Astrocyte (in vitro differentiated cells and primary cell): ENCODE data around the gene IFI27L1. TPM values are rescaled to one million over a fixed set of nuclear protein-coding genes. Genes with fewer than 3 reads are reported as not detected.

ENCODE experiments used
- DNase-seq: peaks from one replicate; pipeline ENCODE4 v3.0.0-alpha.2; 2010; ENCODE audit warnings: low read depth
- FAIRE-seq: peaks from 2 replicates; lab custom pipeline; 2011; peaks lifted over from hg19 to GRCh38; lab: Jason Lieb, UNC
- H2AFZ ChIP-seq: 2 replicates; pipeline ENCODE4 v1.6.0; 2012; ENCODE audit warnings: low read depth, low read length, inconsistent platforms
- H3K27ac ChIP-seq: 2 replicates; pipeline ENCODE4 v1.5.1; 2011; ENCODE audit warnings: low read depth, low read length, inconsistent platforms
- H3K27me3 ChIP-seq: 2 replicates; pipeline ENCODE4 v1.6.0; 2011; ENCODE audit warnings: low read length, inconsistent platforms; ENCODE audit not compliant: insufficient read depth
- H3K36me3 ChIP-seq: 2 replicates; pipeline ENCODE4 v1.5.1; 2011; ENCODE audit warnings: low read length, inconsistent platforms; ENCODE audit not compliant: insufficient read depth
- H3K4me1 ChIP-seq: 2 replicates; pipeline ENCODE4 v1.5.1; 2011; ENCODE audit warnings: low read length, inconsistent platforms; ENCODE audit not compliant: insufficient read depth
- H3K4me2 ChIP-seq: 2 replicates; pipeline ENCODE4 v1.6.0; 2012; ENCODE audit warnings: low read length, inconsistent platforms
- H3K4me3 ChIP-seq: 2 replicates; pipeline ENCODE4 v1.5.1; 2011; ENCODE audit warnings: low read depth, mild to moderate bottlenecking, low read length, inconsistent platforms; ENCODE audit not compliant: insufficient read depth
- H3K79me2 ChIP-seq: 2 replicates; pipeline ENCODE4 v1.6.0; 2012; ENCODE audit warnings: mild to moderate bottlenecking, low read length, inconsistent platforms; ENCODE audit not compliant: insufficient read depth
- H3K9ac ChIP-seq: 2 replicates; pipeline ENCODE4 v1.6.0; 2012; ENCODE audit warnings: mild to moderate bottlenecking, low read length, inconsistent platforms
- H3K9me3 ChIP-seq: 2 replicates; pipeline ENCODE4 v1.5.1; 2012; ENCODE audit warnings: low read depth, mild to moderate bottlenecking, low read length, inconsistent platforms; ENCODE audit not compliant: insufficient read depth
- H4K20me1 ChIP-seq: 2 replicates; pipeline ENCODE4 v1.6.0; 2012; ENCODE audit warnings: low read length, inconsistent platforms; ENCODE audit not compliant: insufficient read depth
- H3K27ac Mint-ChIP-seq: one replicate; pipeline ENCODE4 v1.8.0; 2021; ENCODE audit warnings: mild to moderate bottlenecking, mixed read lengths; ENCODE audit not compliant: unreplicated experiment
- H3K27me3 Mint-ChIP-seq: one replicate; pipeline ENCODE4 v1.8.0; 2021; ENCODE audit warnings: low read depth, mixed read lengths; ENCODE audit not compliant: unreplicated experiment
- H3K36me3 Mint-ChIP-seq: one replicate; pipeline ENCODE4 v1.8.0; 2021; ENCODE audit warnings: low read depth, mixed read lengths; ENCODE audit not compliant: unreplicated experiment
- H3K4me1 Mint-ChIP-seq: one replicate; pipeline ENCODE4 v1.8.0; 2021; ENCODE audit warnings: low read depth, mixed read lengths; ENCODE audit not compliant: unreplicated experiment
- H3K4me3 Mint-ChIP-seq: one replicate; pipeline ENCODE4 v1.8.0; 2021; ENCODE audit warnings: mild to moderate bottlenecking, moderate library complexity, mixed read lengths; ENCODE audit not compliant: unreplicated experiment
- H3K9me3 Mint-ChIP-seq: one replicate; pipeline ENCODE4 v1.8.0; 2021; ENCODE audit warnings: mild to moderate bottlenecking, mixed read lengths; ENCODE audit not compliant: unreplicated experiment
- CTCF ChIP-seq: IDR thresholded peaks from 2 replicates; pipeline ENCODE4 v1.5.1; 2011; ENCODE audit warnings: low read depth, mild to moderate bottlenecking, inconsistent platforms, low read length, moderate library complexity; ENCODE audit not compliant: insufficient read depth
- EZH2 ChIP-seq: IDR thresholded peaks from 2 replicates; pipeline ENCODE4 v1.6.1; 2012; ENCODE audit warnings: mild to moderate bottlenecking, low read length, inconsistent platforms; ENCODE audit not compliant: insufficient read depth
- total RNA-seq: library from RNA; stranded (reverse); gene quantifications from 2 replicates; pipeline ENCODE4 v1.2.1, GENCODE V29; 2021

IFI27L1 gene
- total RNA-seq, 1 donor from 2014 or later: 28.4 TPM

DNA sequence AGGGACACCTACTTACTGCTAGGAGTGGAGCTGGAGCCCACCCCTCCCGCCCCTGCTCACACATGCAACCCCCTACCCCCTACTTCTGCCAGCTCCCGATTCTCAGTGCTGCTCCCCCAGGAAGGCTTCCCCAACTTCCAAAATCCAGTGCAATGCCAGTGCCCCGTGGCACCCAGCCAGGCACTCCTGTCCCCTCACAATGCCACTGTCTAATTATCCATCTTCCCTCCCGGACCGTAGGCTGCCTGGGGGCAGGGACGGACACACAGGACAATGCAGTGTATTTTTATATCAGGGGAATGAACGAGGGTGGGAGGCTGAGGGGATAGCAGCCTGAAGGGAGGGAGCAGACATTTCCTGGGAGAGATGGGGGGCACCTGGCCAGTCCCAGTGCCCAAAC, 42.6 kb upstream of the IFI27L1 start:
- no peak for DNase-seq
- peaks cover 5% of the 10 kb centered on the region for H3K36me3 Mint-ChIP-seq
- H3K9me3 Mint-ChIP-seq: no peaks in the 10 kb centered on the region
- Histone ChIP-seq H4K20me1 (peaks cover 24% of the 10 kb centered on the region), H2AFZ (no peak overlapping the region), H3K27ac (no peak overlapping the region), H3K36me3 (no peaks in the 10 kb centered on the region), H3K9me3 (no peaks in the 10 kb centered on the region), H3K4me1 (peaks cover 5% of the 10 kb centered on the region), H3K4me2 (no peak overlapping the region), H3K27me3 (no peaks in the 10 kb centered on the region), H3K4me3 (no peak overlapping the region), H3K79me2 (no peaks in the 10 kb centered on the region), H3K9ac (no peak overlapping the region)
- H3K4me1 Mint-ChIP-seq: peaks cover 3% of the 10 kb centered on the region
- H3K4me3 Mint-ChIP-seq: no peak overlapping the region
- TF ChIP-seq EZH2: no peak
- no peak for TF ChIP-seq CTCF
- H3K27ac Mint-ChIP-seq: no peak overlapping the region
- H3K27me3 Mint-ChIP-seq: peaks cover 7% of the 10 kb centered on the region
- FAIRE-seq: no peak

DNA sequence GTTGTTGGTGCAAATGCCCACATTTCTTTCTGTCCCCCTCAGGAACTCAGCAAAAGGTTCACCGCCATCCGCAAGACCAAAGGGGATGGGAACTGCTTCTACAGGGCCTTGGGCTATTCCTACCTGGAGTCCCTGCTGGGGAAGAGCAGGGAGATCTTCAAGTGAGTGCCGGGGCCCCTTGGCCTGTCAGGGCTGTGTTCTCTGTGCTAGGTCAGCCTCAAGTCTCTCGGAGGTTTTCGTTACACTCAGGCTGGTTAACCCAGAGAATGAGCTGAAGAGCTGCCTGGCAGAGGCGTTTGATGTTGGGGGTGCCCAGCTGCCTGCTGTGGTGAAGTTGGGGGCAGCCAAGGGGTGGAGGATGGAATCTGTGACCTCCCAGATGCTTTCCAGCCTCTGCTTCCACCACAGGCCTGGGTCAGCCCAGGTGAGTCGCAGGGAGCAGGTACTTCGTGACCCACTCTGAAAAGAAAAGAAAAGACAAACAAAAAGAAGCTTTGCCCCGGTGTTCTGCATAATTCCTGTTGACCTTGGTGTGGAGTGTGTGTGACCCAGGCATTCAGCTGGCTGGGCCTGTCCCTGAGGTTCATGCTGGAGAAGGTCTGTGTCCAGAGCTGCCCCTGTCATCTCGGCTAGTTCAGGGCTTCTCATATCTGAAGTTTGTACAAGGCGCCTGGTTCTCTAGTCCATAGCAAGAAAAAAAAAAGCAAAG, 42.0 kb upstream of the IFI27L1 start:
- Histone ChIP-seq H3K9ac (no peak overlapping the region), H3K36me3 (no peaks in the 10 kb centered on the region), H2AFZ (no peak overlapping the region), H3K4me2 (no peak overlapping the region), H3K4me1 (peaks cover 5% of the 10 kb centered on the region), H3K4me3 (no peak overlapping the region), H3K79me2 (no peaks in the 10 kb centered on the region), H4K20me1 (peaks cover 24% of the 10 kb centered on the region), H3K27ac (no peak overlapping the region), H3K9me3 (no peaks in the 10 kb centered on the region), H3K27me3 (no peaks in the 10 kb centered on the region)
- no peaks in the 10 kb centered on the region for H3K9me3 Mint-ChIP-seq
- no peak overlapping the region for H3K4me3 Mint-ChIP-seq
- TF ChIP-seq EZH2: no peak
- no peak for TF ChIP-seq CTCF
- peaks cover 7% of the 10 kb centered on the region for H3K27me3 Mint-ChIP-seq
- no peak overlapping the region for H3K27ac Mint-ChIP-seq
- no peak for FAIRE-seq
- peaks cover 9% of the 10 kb centered on the region for H3K36me3 Mint-ChIP-seq
- DNase-seq: no peak
- H3K4me1 Mint-ChIP-seq: peaks cover 3% of the 10 kb centered on the region

DNA sequence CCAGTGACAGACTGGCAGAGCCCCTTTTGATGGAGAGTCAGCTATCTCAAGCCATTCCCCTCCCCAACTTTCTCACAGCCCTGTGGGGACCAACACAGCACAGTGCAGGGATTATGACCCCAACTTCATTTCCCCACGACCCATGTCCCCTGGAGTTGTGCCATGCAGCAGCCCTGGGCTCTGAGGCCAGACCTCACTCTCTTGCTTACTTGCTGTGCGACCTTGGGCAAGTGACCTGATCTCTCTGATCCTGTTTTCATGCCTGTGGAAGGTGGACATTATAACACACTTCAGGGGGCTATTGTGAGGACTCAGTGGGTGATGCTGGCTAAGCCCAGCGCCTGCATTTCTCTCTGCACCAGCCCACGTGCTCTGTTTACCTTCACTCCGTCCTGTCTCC, 40.9 kb upstream of the IFI27L1 start:
- H3K4me1 Mint-ChIP-seq: peaks cover 3% of the 10 kb centered on the region
- Histone ChIP-seq H2AFZ (no peak overlapping the region), H3K27ac (no peak overlapping the region), H3K27me3 (no peaks in the 10 kb centered on the region), H3K36me3 (no peaks in the 10 kb centered on the region), H3K9me3 (no peaks in the 10 kb centered on the region), H3K4me3 (no peak overlapping the region), H3K4me1 (peaks cover 5% of the 10 kb centered on the region), H3K4me2 (no peak overlapping the region), H4K20me1 (peaks cover 26% of the 10 kb centered on the region), H3K79me2 (no peaks in the 10 kb centered on the region), H3K9ac (no peak overlapping the region)
- no peak overlapping the region for H3K4me3 Mint-ChIP-seq
- H3K27me3 Mint-ChIP-seq: peaks cover 7% of the 10 kb centered on the region
- H3K9me3 Mint-ChIP-seq: no peaks in the 10 kb centered on the region
- no peak overlapping the region for H3K27ac Mint-ChIP-seq
- TF ChIP-seq EZH2: no peak
- TF ChIP-seq CTCF: no peak
- peaks cover 9% of the 10 kb centered on the region for H3K36me3 Mint-ChIP-seq
- no peak for DNase-seq
- FAIRE-seq: no peak
